ENCODE measurements around the gene SLC35E4.
A peak's percentile ranks its signal among the peaks of the same experiment; 100 is the strongest.
"Not testable (repeated sequence)": the region's sequence is repeated elsewhere in the genome, so short reads cannot be mapped to it uniquely, and the experiment has no call there.

SLC35E4 gene

GRCh38 chr22:30612789-30613188, 22.8 kb upstream of the SLC35E4 start:
- DNase-seq: no peak

GRCh38 chr22:30614268-30614667, 21.3 kb upstream of the SLC35E4 start:
- DNase-seq: no peak

GRCh38 chr22:30614879-30615278, 20.7 kb upstream of the SLC35E4 start:
- DNase-seq: no peak

- DNase-seq: no peak
Observed at GRCh38 chr22:30615543-30615954, 20.0 kb upstream of the SLC35E4 start.

- no peak for DNase-seq
Observed at GRCh38 chr22:30617819-30618218, 17.8 kb upstream of the SLC35E4 start.

GRCh38 chr22:30619909-30620308, 15.7 kb upstream of the SLC35E4 start:
- DNase-seq: not testable (repeated sequence)

GRCh38 chr22:30626413-30626812, 9.2 kb upstream of the SLC35E4 start:
- DNase-seq: no peak

- no peak for DNase-seq
Observed at GRCh38 chr22:30627471-30627870, 8.1 kb upstream of the SLC35E4 start.

- no peak for DNase-seq
Observed at GRCh38 chr22:30628491-30628890, 7.1 kb upstream of the SLC35E4 start.

GRCh38 chr22:30631469-30631868, 4.1 kb upstream of the SLC35E4 start:
- not testable (repeated sequence) for DNase-seq

- peak; percentile 78 for DNase-seq
Observed at GRCh38 chr22:30634471-30635233, 929 bp upstream of the SLC35E4 start.

GRCh38 chr22:30636226-30637077, 871 bp downstream of the SLC35E4 start:
- no peak for DNase-seq

- no peak for DNase-seq
Observed at GRCh38 chr22:30637701-30638114, 2.1 kb downstream of the SLC35E4 start.

- no peak for DNase-seq
Observed at GRCh38 chr22:30640361-30640760, 4.8 kb downstream of the SLC35E4 start.

- DNase-seq: no peak
Observed at GRCh38 chr22:30640839-30641430, 5.4 kb downstream of the SLC35E4 start.

GRCh38 chr22:30643055-30643875, 7.7 kb downstream of the SLC35E4 start:
- DNase-seq: no peak

GRCh38 chr22:30646518-30647160, 11.1 kb downstream of the SLC35E4 start:
- no peak for DNase-seq

GRCh38 chr22:30647536-30647935, 12.0 kb downstream of the SLC35E4 start:
- DNase-seq: no peak

- DNase-seq: no peak
Observed at GRCh38 chr22:30648825-30649224, 13.2 kb downstream of the SLC35E4 start.

- DNase-seq: peak; percentile 84
Observed at GRCh38 chr22:30649430-30650007, 13.9 kb downstream of the SLC35E4 start.

GRCh38 chr22:30650508-30651116, 15.0 kb downstream of the SLC35E4 start:
- DNase-seq: no peak

Measured in NK-92 treated with Interleukin-12 subunit alpha and Interleukin-12 subunit beta, amount 100 ng/mL, for 24 hours (cell line).